Stimulated activated CD4-positive, alpha-beta T cell treated with anti-CD3 and anti-CD28 coated beads, Interleukin-1b, Interleukin-23, amount 100 ng/mL, for 1 hour (primary cell): ENCODE data around the gene SLX4IP.

Experiments used
- DNase-seq, 2 donors: peaks; one replicate each; pipeline ENCODE4 v3.0.0-alpha.2; 2020; ENCODE audit warnings: low read depth in 2 of 2

SLX4IP gene

DNA sequence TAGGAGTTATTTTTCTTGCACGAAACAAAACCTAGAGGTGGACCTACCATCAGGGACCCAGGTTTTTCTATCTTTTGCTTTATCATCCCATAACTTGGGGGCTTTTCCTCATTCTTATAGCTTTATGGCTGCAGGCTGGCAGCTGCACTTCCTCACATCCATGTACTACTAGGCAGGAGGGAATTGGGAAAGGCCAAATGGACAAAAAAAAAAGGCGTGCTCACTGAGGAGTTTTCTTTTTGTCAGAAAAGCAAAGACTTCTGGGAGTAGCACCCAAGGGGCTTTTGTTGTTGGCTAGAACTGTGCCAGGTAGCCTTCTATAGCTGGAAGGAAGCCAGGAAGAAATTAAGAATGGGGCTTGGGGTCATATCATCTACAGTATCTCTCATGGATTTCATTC, 61.4 kb downstream of the SLX4IP start:
- DNase-seq, result no peak

DNA sequence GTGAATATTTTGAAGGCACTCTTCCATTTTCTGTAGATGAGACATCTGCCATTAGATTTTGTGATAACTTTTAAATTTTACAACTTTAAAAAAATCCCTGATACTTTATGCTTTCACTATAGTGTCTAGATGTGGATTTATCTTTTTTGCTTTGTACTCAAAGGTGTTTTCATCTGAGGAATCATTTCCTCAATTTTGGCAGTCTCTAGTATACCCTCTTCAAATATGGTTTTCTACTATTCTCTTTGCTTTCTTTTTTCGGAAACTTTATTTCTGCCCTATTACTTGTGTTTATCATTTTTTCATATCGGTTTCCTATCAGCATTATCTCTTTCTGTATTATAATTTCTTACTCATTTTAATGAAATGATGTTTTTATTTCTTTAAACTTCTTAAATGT, 62.2 kb downstream of the SLX4IP start:
- DNase-seq, result no peak

DNA sequence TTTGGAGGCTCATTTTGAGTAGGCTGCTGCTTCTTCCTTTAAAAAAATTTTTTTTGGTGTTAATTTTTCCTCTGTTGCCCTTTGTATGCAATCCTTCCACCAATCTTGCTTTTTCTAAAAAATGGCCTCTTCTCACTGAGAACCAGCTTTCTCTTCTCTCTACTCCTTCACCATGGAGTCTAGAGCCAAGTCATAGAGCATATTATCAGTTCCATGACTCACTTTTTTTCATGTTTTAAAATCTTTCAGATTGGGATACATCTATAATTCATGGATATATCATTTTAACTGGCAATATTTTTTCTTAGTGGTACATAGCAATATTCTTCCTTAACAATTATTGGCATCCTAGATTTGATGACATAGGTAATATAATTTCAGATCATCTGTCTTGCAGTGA, 62.7 kb downstream of the SLX4IP start:
- no peak for DNase-seq

DNA sequence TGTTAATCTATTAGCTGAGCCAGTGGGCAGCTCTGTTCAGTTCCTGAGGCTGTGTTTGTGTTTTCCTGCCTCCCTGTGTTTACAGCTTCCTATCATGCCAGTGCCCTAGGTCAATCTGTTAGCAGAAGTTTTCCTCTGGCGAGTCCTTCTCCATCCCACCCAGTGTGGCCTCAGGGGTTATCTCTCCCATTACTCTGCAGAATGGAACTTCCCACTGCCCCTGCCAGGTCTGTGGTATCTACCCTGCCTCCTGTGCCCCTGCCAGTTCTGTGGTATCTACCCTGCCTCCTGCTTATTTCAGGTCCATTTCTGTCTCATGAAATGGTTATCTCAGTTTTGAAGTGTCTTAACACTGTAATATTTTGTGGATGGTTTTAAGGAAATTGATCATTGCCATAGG, 63.1 kb downstream of the SLX4IP start:
- no peak for DNase-seq

DNA sequence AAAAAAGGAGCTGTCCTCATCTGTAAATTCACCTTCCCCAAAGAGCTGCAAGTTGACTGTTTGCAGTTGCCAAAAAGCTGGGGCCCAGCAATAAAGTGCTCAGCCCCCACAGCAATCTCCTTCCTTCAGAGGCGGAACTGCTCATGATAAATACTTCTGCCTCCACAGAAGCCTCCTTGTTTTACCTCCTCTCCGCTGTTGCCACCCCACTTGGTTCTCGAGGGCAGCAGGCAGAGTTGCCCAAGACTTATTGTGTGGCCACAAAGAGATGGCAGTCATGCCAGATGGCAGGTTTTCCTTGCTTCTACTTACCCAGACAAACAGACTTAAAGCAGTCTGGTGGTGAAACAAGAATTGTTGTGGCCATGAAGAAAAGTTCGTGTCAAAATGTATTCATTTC, 66.3 kb downstream of the SLX4IP start:
- DNase-seq, result no peak

DNA sequence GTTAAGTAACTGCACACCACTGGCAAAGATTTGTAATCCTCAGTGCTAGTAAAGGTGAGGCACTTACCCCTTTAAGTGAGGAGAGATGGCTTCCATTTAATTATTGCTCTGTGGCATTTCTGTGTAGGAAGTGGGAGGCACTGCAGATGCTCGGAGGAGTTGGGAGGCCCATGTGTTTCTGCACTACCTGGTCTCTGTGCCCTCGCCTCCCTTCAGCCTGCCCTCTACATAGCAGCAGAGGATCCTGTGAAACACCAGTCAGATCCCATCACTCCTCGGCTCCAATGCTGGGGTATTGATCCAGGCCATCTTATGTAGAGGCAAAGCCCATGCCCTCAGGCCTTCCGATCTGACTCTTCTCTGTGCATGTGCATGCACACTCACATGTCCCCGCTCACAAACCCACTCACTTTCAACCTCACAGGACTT, 67.0 kb downstream of the SLX4IP start:
- no peak for DNase-seq

DNA sequence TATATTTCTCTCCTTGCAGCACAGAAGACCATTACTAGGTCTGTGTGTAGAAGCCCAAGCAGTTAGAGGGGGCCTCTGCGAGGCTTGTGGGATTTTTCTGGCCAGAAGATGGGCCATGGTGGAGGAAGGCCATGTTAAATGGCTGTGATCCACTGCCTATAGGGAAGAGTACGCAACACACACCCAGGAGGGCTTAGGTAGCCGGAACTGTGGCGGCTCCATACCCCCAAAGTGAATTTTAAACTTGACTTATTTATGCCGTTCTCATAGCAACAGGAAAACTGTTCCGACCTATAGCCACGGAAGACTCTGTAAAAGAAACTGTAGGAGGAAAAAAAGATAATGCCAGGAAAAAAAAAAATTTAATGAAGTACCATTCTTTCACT, 69.5 kb downstream of the SLX4IP start:
- no peak for DNase-seq

DNA sequence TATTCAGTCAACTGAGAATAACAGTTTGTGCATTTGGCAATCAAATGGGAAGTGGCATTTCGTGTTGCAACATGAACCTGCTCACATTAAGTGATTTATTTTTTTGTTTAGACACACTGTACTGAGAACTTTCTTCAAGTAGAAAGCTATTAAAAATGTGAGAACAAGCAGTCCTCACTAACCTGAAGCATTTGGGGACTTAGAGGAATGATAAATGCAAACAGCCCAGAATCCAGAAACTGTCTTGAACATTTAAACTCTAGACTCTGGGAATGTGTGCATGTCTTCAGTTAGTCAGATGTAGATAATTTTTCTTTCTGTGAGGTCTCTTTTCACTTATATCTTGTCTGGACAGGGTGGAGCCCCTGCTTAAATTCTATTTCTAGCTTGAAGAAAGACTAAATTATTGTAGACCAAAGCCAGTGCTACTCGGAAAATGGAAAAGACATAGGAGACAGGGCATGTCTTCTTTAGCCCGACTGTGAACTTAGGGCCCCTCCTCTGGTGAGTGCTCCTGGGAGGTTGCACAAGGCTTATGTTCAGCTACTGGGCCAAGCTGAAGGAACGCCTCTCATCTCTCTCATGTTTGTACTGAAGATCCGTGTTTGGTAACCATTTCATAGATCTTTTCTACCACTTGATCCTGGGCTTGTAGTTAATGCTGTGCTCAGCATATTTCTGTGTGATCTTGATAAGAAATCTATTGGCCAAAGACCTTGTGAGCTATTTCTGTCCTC, 70.1 kb downstream of the SLX4IP start:
- no peak for DNase-seq

DNA sequence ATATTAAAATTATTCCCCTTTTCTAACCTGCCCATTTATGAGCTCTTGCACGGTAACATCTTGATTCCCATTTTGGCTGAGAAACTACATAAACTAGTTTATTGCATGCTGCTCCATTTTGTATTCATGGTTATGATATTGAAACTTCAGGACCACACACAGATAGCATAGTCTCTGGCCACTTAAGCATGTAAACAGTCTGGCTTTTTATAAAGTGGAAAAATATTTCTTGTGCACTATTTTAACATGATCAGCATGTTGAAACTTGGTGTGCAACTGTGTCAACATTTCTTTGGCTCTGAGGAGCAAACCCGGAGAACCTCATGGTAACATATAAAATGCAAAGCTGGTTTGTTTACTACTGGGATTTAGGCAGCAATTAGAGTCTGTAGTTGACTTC, 70.7 kb downstream of the SLX4IP start:
- DNase-seq, result no peak

DNA sequence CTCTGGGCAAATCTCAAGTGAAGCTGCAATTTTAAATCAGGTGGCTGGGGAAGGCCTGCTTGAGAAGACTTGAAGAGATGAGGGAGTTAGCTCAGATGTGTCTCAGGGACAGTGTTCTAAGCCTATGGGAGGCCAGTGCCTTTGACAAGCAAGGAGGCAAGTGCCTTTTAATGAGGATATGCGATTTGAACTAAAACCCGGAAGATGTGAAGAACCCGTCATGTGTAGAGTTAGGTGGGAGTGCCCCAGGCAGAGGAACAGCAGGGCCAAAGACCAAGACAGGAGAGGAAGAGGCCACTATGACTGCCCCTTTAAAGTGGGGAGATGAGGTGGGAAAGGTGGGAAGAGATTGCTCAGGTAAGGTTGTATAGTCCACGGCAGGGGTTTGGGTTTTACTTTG, 71.9 kb downstream of the SLX4IP start:
- DNase-seq, result no peak

DNA sequence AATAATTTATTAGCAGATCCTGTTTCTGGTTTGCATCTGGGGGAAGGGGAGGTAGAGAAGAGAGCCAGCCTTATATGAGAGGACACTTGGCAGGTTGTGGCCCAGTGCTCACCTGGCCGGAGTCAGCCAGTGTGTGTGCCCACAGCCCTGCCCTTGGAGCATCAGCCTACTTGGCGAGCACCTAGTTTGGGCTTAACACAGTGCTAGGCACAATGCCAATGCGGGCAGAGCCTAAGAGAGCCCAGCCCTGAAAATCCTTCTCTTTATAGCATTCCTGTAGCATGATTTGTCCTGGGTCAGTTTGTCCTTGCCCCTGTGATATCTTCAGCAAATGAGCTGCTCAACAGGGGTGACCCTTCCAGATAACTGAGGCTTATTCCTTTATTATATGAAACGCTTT, 73.0 kb downstream of the SLX4IP start:
- DNase-seq, result no peak

DNA sequence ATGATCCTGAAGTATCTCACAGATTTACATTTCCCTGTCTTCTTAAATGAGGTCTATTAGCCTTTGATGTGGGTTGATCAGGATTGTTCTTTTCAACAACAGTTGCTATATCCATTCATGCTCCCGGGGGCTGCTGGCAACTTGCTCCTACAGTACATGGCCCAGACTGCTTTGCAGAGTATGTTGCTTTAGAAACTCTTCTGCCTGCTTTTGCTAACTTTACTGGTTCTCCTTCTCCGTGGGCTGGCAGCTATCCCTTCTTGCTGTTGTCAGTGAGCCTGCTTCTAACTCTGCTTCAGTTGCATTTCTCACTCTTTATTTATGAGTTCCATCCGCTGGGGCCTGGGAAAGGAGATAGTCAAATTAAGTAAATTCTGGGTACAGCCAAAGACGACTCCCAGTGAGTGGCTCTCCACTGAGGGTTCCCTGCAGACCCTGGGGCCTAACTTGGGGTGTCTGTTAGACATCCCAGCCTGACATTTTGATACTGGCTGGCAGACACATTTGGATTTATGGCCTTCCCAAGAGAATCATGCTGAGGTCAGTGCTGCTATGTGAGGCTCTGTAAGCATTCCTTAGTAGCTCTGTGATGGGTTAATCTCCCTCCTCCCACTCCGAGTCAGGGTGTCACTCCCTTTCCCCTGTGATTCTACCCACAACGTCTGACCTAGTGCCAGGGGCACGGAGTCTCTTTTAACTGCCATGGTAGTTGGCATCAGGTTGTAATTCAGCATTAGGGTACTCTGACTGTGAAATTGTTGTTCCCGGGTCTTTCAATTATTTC, 73.6 kb downstream of the SLX4IP start:
- DNase-seq, result no peak

DNA sequence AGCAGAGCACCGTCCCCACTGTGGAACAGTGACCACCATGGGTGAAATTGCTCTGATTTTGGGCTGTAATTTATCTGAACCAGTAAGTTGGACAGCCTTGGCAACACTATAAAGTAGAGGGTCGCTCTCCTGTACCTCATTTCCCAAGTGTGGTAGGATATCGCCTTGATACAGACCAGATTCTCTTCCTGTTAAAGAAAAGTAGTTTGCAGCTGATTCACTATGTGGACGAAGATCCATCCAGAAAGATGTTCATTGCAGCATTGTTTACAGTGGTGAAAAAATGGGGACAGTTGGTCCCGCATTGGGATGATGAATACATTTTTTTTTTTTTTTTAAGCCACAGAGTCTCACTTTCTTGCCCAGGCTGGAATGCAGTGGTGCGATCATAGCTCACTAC, 74.3 kb downstream of the SLX4IP start:
- DNase-seq, result no peak

DNA sequence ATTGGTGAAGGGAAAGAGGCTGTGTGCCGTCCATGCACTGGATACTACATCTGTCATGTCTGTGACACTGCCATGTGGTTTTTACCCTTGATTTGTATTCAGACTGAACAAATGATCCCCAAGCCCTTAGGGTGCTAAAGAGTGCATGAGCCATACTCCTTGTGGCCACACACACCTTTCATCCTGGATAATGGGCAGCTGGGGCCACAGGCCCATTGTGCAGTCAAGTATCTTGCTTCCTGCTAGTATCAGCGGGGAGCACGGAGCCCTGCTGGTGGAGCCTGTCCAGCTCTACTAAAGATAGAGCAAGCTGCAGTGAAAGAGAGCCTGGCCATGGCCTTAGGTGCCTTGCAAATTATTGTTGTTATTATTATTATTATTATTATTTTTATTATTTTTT, 75.1 kb downstream of the SLX4IP start:
- no peak for DNase-seq

DNA sequence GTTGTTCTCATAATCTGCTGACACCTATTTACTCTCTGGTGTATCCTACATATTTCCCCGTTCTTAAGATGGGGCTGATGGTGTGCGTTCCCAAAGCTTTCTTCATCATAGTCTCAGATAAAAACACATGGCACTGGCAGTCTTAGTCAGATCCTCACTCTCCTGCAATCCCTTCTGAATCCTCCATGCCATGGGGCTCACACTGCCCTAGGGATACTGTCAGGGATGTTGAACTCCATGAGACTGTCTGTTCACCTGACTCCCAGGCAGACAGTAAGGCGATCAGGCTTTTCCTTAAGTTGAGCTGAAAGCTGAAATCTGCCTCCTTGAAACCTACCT, 76.0 kb downstream of the SLX4IP start:
- DNase-seq, result no peak

DNA sequence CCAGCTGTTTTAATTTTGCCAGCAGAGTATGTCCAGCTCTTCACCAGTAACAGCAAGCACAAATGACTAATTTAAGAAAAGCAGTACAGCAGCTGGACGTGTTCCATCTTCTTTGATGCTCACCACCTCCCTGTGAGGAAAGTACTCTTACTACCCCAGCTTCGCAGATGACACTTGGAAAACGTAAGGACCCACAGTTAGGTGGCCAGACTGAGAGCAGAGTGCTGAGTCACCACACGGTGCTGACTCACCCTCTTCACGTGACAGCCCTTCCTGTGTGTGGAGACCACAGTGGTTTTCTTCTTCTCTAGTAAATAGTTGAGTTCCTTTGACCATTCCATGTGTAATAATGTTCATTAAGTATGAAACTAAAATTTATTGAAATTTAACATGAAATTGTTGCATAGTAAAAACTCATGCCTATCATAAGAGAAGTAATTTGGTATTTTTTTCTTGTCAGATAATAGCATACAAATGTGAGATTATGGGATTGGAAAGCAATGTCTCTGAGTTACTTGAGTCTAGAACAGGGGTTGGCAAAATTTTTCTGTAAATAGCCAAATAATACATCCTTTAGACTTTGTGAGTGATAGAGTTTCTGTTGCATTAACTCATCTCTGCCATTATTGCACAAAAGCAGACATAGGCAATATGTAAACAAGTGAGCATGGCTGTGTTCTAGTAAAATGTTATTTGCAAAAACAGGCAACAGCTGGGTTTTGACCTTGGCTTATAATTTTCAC, 76.6 kb downstream of the SLX4IP start:
- peak; percentile 16 to 31 for DNase-seq

DNA sequence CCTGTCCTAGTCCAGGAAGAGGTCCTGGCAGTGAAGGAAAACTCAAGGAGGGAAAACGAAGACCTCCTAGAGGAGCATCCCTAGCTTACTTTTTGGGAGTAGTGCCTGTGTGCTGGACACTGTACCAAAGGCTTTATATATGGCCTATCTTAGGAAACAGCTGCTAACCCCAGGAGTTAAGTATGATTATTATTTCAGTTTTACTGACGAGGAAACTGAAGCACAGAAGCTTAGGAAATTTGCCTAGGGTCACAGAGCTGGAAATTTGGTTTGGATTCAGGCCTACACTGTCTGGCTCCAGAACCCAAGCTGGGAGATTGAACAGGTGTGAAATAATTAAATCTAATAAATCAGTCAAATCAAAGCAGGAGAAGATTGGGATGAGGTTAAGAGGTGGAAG, 78.0 kb downstream of the SLX4IP start:
- DNase-seq, result no peak

DNA sequence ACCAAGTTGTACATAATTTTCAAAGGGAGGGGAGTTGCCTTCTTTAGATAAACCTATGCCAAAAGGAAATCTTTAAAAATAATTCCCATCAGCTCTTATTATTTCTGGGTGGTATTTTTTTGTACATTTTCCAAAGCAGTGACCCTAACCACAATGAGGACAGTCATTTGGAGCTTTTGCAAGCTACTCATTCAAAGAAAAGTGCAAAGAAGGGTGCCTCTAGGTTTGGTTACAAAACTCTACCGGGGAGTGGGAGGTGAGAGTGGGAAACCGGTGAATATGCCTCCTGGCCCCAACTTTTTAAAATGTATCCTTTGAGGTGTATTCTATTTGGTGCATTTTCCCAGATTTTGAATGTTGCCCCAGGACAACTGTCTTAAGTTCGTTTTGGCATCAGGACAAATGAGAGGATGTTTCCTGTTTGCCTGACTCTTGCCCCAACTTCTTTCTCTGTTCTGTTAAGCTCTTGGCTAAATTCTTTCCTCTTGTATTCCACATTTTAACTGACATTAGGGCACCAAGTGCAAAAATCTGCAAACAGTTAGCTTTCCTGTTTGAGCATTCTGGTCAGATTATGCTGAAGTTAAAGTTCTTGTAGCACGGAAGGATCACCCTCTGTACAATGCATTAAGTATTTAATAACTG, 78.9 kb downstream of the SLX4IP start:
- DNase-seq, result no peak

DNA sequence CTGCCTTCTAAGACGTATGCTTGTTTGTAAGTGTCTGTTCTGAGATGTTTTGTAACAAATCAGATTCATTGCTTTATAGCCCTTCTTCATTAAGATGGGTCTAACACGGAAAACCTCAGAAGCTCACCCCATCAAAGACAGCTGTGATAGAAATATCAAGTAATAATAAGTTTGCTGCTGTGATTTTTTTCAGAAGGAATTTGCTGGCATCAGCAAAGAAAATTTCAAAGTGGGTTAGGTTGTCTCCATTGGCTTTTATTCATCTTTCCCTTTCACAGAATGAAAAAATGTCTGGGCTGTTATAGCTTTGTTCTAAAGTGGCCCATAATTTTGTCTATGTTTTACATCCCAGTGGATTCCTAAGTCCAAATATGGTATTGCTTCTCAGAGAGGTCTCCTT, 81.4 kb downstream of the SLX4IP start:
- no peak for DNase-seq

DNA sequence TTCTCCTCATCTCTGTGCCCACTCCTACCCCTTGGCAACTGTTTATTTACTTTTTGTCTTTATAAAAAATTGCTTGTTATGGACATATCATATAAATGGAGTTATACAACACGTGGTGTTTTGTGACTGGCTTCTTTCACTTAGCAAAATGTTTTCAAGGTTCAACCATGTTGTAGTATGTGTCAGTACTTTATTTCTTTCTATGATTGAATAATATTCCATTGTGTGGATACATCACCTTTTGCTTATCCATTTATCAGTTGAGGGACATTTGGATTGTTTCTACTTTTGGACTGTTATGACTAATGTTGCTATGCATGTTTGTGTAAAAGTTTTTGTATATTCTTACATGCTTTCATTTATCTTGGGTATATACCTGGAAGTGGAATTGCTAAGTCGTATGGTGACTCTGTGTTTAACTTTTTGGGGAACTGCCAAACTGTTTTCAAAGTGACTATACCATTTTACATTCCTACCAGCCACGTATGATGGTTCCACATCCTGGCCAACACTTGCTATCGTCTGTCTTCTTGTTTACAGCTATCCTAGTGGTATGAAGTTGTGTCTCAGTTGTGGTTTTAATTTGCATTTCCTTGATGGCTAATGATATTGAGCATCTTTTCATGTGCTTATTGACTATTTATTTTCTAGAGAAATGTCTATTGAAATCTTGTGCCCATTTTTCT, 84.4 kb downstream of the SLX4IP start:
- DNase-seq, result no peak

DNA sequence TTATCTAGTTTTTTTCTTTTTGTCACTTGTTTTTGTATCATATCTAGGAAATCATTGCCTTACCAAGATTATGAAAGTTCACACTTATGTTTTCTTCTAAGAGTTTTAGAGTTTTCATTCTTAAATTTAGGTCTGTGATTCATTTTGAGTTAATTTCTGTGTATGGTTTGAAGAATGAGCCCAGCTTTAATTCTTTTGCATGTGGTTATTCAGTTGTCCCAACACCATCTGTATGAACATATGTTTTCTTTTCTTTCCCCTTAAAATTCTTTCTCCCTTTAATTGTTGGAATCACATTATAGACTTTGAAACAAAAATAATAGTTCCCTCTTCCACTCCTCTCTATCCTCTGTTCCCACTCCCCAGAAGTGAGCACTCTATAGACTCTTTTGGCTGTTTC, 85.4 kb downstream of the SLX4IP start:
- no peak for DNase-seq
